Smooth muscle cell of the brain vasculature (primary cell): ENCODE data around the gene HNRNPD.
"Not testable (repeated sequence)": the region's sequence is repeated elsewhere in the genome, so short reads cannot be mapped to it uniquely, and the experiment has no call there.

Experiments
- DNase-seq: peaks from one replicate; pipeline ENCODE4 v3.0.0-alpha.2; 2012; ENCODE audit warnings: low read depth, low spot score

Gene HNRNPD

GRCh38 chr4:82372517-82373485 lies 990 bp downstream of the HNRNPD start:
- DNase-seq: peak; percentile 15

- DNase-seq: no peak
Observed at GRCh38 chr4:82371497-82371896, 2.3 kb downstream of the HNRNPD start.

GRCh38 chr4:82367438-82368097 lies 6.2 kb downstream of the HNRNPD start:
- no peak for DNase-seq

- not testable (repeated sequence) for DNase-seq
Observed at GRCh38 chr4:82366431-82366830, 7.4 kb downstream of the HNRNPD start.

- no peak for DNase-seq
Observed at GRCh38 chr4:82363896-82364487, 9.8 kb downstream of the HNRNPD start.

- no peak for DNase-seq
Observed at GRCh38 chr4:82362565-82362964, 11.2 kb downstream of the HNRNPD start.

GRCh38 chr4:82360298-82361177 lies 13.3 kb downstream of the HNRNPD start:
- DNase-seq: no peak

- DNase-seq: no peak
Observed at GRCh38 chr4:82358847-82359246, 14.9 kb downstream of the HNRNPD start.

GRCh38 chr4:82357640-82358039 lies 16.2 kb downstream of the HNRNPD start:
- no peak for DNase-seq

GRCh38 chr4:82354788-82355187 lies 19.0 kb downstream of the HNRNPD start:
- DNase-seq: no peak

GRCh38 chr4:82352825-82353366 lies 20.9 kb downstream of the HNRNPD start:
- no peak for DNase-seq

- DNase-seq: no peak
Observed at GRCh38 chr4:82352118-82352824, 21.5 kb downstream of the HNRNPD start.

GRCh38 chr4:82346126-82346525 lies 27.7 kb downstream of the HNRNPD start:
- no peak for DNase-seq

- DNase-seq: no peak
Observed at GRCh38 chr4:82335043-82335442, 38.7 kb downstream of the HNRNPD start.

- DNase-seq: not testable (repeated sequence)
Observed at GRCh38 chr4:82333641-82334040, 40.1 kb downstream of the HNRNPD start.

- DNase-seq: no peak
Observed at GRCh38 chr4:82331814-82332213, 42.0 kb downstream of the HNRNPD start.

- DNase-seq: no peak
Observed at GRCh38 chr4:82320351-82320750, 53.4 kb downstream of the HNRNPD start.

GRCh38 chr4:82303063-82303462 lies 70.7 kb downstream of the HNRNPD start:
- not testable (repeated sequence) for DNase-seq
